Hepatocyte (in vitro differentiated cells): ENCODE data around the gene WTIP. TPM values are rescaled to one million over a fixed set of nuclear protein-coding genes. Genes with fewer than 3 reads are reported as not detected.
"Not testable (repeated sequence)": the region's sequence is repeated elsewhere in the genome, so short reads cannot be mapped to it uniquely, and the experiment has no call there.

Source experiments
- DNase-seq: peaks from one replicate; pipeline ENCODE4 v3.0.0-alpha.2; 2016; ENCODE audit warnings: low spot score
- H2AFZ ChIP-seq: fragments of 200-600 bp; sonication (generic); 2 replicates; pipeline ENCODE4 v1.6.0; 2016; ENCODE audit warnings: antibody characterized with exemption, mild to moderate bottlenecking
- H3K27ac ChIP-seq: fragments of 200-600 bp; sonication (generic); 2 replicates; pipeline ENCODE4 v1.5.1; 2016; ENCODE audit warnings: mild to moderate bottlenecking
- H3K27me3 ChIP-seq: fragments of 200-600 bp; sonication (generic); 2 replicates; pipeline ENCODE4 v1.6.1; 2016
- H3K36me3 ChIP-seq: fragments of 200-600 bp; sonication (generic); replicated peaks from 2 replicates; pipeline ENCODE4 v1.5.1; 2016; ENCODE audit warnings: low read depth; ENCODE audit not compliant: insufficient read depth
- H3K4me1 ChIP-seq: fragments of 200-600 bp; sonication (generic); 2 replicates; pipeline ENCODE4 v1.5.1; 2016; ENCODE audit warnings: mild to moderate bottlenecking, moderate library complexity; ENCODE audit not compliant: insufficient read depth
- H3K4me2 ChIP-seq: fragments of 200-600 bp; sonication (generic); 2 replicates; pipeline ENCODE4 v1.6.0; 2016
- H3K4me3 ChIP-seq: fragments of 200-600 bp; sonication (generic); 2 replicates; pipeline ENCODE4 v1.5.1; 2016; ENCODE audit warnings: mild to moderate bottlenecking
- H3K79me2 ChIP-seq: fragments of 200-600 bp; sonication (generic); 2 replicates; pipeline ENCODE4 v1.6.0; 2017; ENCODE audit warnings: mild to moderate bottlenecking
- H3K9me2 ChIP-seq: fragments of 200-600 bp; sonication (generic); replicated peaks from 2 replicates; pipeline ENCODE4 v1.6.0; 2017; ENCODE audit warnings: mild to moderate bottlenecking; ENCODE audit not compliant: insufficient read depth
- H3K9me3 ChIP-seq: fragments of 200-600 bp; sonication (generic); 2 replicates; pipeline ENCODE4 v1.5.1; 2016; ENCODE audit warnings: low read depth, mild to moderate bottlenecking
- H4K20me1 ChIP-seq: fragments of 200-600 bp; sonication (generic); 2 replicates; pipeline ENCODE4 v1.6.0; 2016; ENCODE audit warnings: mild to moderate bottlenecking; ENCODE audit not compliant: insufficient read depth, poor library complexity, severe bottlenecking
- CTCF ChIP-seq: fragments of 200-600 bp; sonication (generic); IDR thresholded peaks from 2 replicates; pipeline ENCODE4 v1.5.1; 2016; ENCODE audit warnings: antibody characterized with exemption, mild to moderate bottlenecking; ENCODE audit not compliant: poor library complexity
- EZH2 ChIP-seq: fragments of 200-600 bp; sonication (generic); IDR thresholded peaks from 2 replicates; pipeline ENCODE4 v1.6.1; 2016; ENCODE audit warnings: antibody characterized with exemption, mild to moderate bottlenecking, borderline replicate concordance
- EZH2phosphoT487 ChIP-seq: fragments of 200-600 bp; sonication (generic); IDR thresholded peaks from one replicate; pipeline ENCODE4 v1.6.1; 2018; ENCODE audit warnings: antibody characterized with exemption, mild to moderate bottlenecking, low read depth, moderate library complexity; ENCODE audit not compliant: unreplicated experiment, severe bottlenecking
- WGBS: methylation state at CpG from one replicate; pipeline ENCODE4 v1.1.6; 2016; ENCODE audit warnings: low lambda C conversion rate; ENCODE audit errors: missing lambda C conversion rate; 5-methylcytosine and 5-hydroxymethylcytosine counted together
- polyA plus RNA-seq: library from polyadenylated mRNA; unstranded; fragments of >200 nt; fragmentation: Nextera tagmentation; extraction: Ambion mirVana; gene quantifications from 2 replicates; pipeline ENCODE4 v1.2.1, GENCODE V29; 2016
- total RNA-seq: library from RNA; depleted of rRNA; stranded (reverse); fragments of >200 nt; gene quantifications from 2 replicates; pipeline ENCODE4 v1.2.3, GENCODE V29; 2014

The WTIP gene
- total and polyA plus RNA-seq, 2 experiments from 2014 or later = 18.1 to 21.5 TPM

GRCh38 chr19:34448191-34448590 lies 33.4 kb upstream of the WTIP start:
- Histone ChIP-seq H3K27me3 (no peaks in the 10 kb centered on the region), H3K27ac (no peak overlapping the region), H2AFZ (no peak overlapping the region), H3K4me3 (no peak overlapping the region), H3K4me1 (no peaks in the 10 kb centered on the region), H3K36me3 (peaks cover 4% of the 10 kb centered on the region), H3K79me2 (peaks cover 4% of the 10 kb centered on the region), H3K9me3 (no peaks in the 10 kb centered on the region), H4K20me1 (no peaks in the 10 kb centered on the region), H3K4me2 (no peak overlapping the region), H3K9me2 (no peaks in the 10 kb centered on the region)
- DNase-seq = no peak
- 100% methylated on average over 3 of the region's 3 CpGs for WGBS
- TF ChIP-seq EZH2 (no peak), EZH2phosphoT487 (no peak), CTCF (no peak)

GRCh38 chr19:34452723-34453122 lies 28.8 kb upstream of the WTIP start:
- Histone ChIP-seq H4K20me1 (peaks cover 3% of the 10 kb centered on the region), H3K4me3 (no peak overlapping the region), H3K27me3 (no peaks in the 10 kb centered on the region), H3K9me2 (no peaks in the 10 kb centered on the region), H3K27ac (no peak overlapping the region), H3K36me3 (peaks cover 3% of the 10 kb centered on the region), H3K4me1 (no peaks in the 10 kb centered on the region), H3K79me2 (peaks cover 31% of the 10 kb centered on the region), H2AFZ (no peak overlapping the region), H3K4me2 (no peak overlapping the region), H3K9me3 (no peaks in the 10 kb centered on the region)
- DNase-seq = no peak
- TF ChIP-seq EZH2 (no peak), CTCF (no peak), EZH2phosphoT487 (no peak)

GRCh38 chr19:34454091-34454490 lies 27.5 kb upstream of the WTIP start:
- no peak overlapping the region for H3K4me3 ChIP-seq
- no peaks in the 10 kb centered on the region for H3K27me3 ChIP-seq
- no peaks in the 10 kb centered on the region for H3K36me3 ChIP-seq
- H3K9me3 ChIP-seq = no peaks in the 10 kb centered on the region
- H3K4me1 ChIP-seq = no peaks in the 10 kb centered on the region
- peaks cover 3% of the 10 kb centered on the region for H4K20me1 ChIP-seq
- no peak for DNase-seq
- no peak overlapping the region for H3K27ac ChIP-seq
- H3K79me2 ChIP-seq = peaks cover 35% of the 10 kb centered on the region
- H3K4me2 ChIP-seq = no peak overlapping the region
- TF ChIP-seq CTCF (no peak), EZH2phosphoT487 (no peak), EZH2 (no peak)
- WGBS = 98% methylated on average over 2 of the region's 2 CpGs
- no peak overlapping the region for H2AFZ ChIP-seq
- no peaks in the 10 kb centered on the region for H3K9me2 ChIP-seq

DNA sequence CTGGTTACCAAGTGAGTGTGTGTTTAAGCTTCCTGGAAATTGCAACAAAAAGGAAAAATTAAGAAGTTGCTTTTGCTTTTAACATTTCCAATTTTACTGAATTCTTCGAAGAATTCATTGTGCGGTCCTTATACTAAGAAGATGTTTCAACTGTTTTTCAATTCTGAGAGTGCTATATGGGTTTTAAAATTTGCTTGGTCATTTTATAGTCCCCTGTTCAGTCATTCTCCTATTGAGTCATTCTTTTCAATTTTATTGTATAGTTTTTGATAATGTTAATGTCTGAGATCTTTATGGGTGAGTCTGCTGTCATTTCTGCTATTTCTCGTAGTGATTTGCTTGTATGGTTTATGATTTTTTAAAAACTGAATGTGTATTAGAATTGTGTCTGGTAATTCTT lies 26.9 kb upstream of the WTIP start:
- Histone ChIP-seq H2AFZ (no peak overlapping the region), H3K4me1 (no peaks in the 10 kb centered on the region), H3K79me2 (peaks cover 35% of the 10 kb centered on the region), H3K27ac (no peak overlapping the region), H3K36me3 (no peaks in the 10 kb centered on the region), H3K4me2 (no peak overlapping the region), H4K20me1 (peaks cover 3% of the 10 kb centered on the region), H3K9me3 (no peaks in the 10 kb centered on the region), H3K27me3 (no peaks in the 10 kb centered on the region), H3K4me3 (no peak overlapping the region), H3K9me2 (no peaks in the 10 kb centered on the region)
- DNase-seq = no peak
- TF ChIP-seq CTCF (no peak), EZH2 (no peak)
- WGBS = 99% methylated on average over 3 of the region's 3 CpGs

GRCh38 chr19:34455783-34456480 lies 25.6 kb upstream of the WTIP start:
- 93% methylated on average over 16 of the region's 17 CpGs for WGBS

More at GRCh38 chr19:34455783-34456480, 25.6 kb upstream of the WTIP start:
- H3K79me2 ChIP-seq = peaks cover 43% of the 10 kb centered on the region
- not testable (repeated sequence) for DNase-seq, H3K27ac ChIP-seq, H3K4me2 ChIP-seq, H3K36me3 ChIP-seq, H3K9me2 ChIP-seq, H3K4me3 ChIP-seq, H3K27me3 ChIP-seq, H4K20me1 ChIP-seq, H2AFZ ChIP-seq, H3K4me1 ChIP-seq, H3K9me3 ChIP-seq
